Liver (tissue), 9 donors: ENCODE measurements around the gene CASTOR2. TPM values are rescaled to one million over a fixed set of nuclear protein-coding genes. Genes with fewer than 3 reads are reported as not detected.
"Not testable (repeated sequence)": the region's sequence is repeated elsewhere in the genome, so short reads cannot be mapped to it uniquely, and the experiment has no call there.

Source experiments
- DNase-seq: peaks from one replicate; pipeline ENCODE4 v3.0.0-alpha.2; 2017; ENCODE audit warnings: low spot score
- H3K27ac ChIP-seq, 2 donors: one replicate each; pipeline ENCODE4 v1.7.0; 2013; ENCODE audit warnings: inconsistent platforms in 2 of 2, low read length in 2 of 2, control low read depth in 1 of 2, low read depth in 1 of 2, mild to moderate bottlenecking in 1 of 2
- H3K27me3 ChIP-seq, 4 donors: one replicate each; pipeline versions ENCODE4 v1.6.1 to v1.7.0; 2013; ENCODE audit warnings: low read length in 3 of 4, inconsistent platforms in 1 of 4, mild to moderate bottlenecking in 1 of 4, moderate library complexity in 1 of 4; ENCODE audit not compliant: control insufficient read depth in 4 of 4, insufficient read depth in 4 of 4
- H3K36me3 ChIP-seq, 4 donors: one replicate each; pipeline versions ENCODE4 v1.6.1 to v1.7.0; 2013; ENCODE audit warnings: low read length in 3 of 4, mild to moderate bottlenecking in 3 of 4, low read depth in 1 of 4, moderate library complexity in 1 of 4; ENCODE audit not compliant: control insufficient read depth in 4 of 4, insufficient read depth in 3 of 4
- H3K4me1 ChIP-seq, 4 donors: one replicate each; pipeline versions ENCODE4 v1.6.1 to v1.7.0; 2013; ENCODE audit warnings: low read length in 3 of 4, mild to moderate bottlenecking in 3 of 4, moderate library complexity in 1 of 4; ENCODE audit not compliant: control insufficient read depth in 4 of 4, insufficient read depth in 4 of 4
- H3K4me3 ChIP-seq, 3 donors: one replicate each; pipeline versions ENCODE4 v1.6.1 to v1.7.0; 2013; ENCODE audit warnings: low read length in 3 of 3, control low read depth in 1 of 3, low read depth in 1 of 3, mild to moderate bottlenecking in 1 of 3
- H3K9ac ChIP-seq, 2 donors: one replicate each; pipeline ENCODE4 v1.7.0; 2013; ENCODE audit warnings: low read length in 2 of 2, mild to moderate bottlenecking in 2 of 2, moderate library complexity in 2 of 2, control low read depth in 1 of 2, low read depth in 1 of 2
- H3K9me3 ChIP-seq, 4 donors: one replicate each; pipeline versions ENCODE4 v1.6.1 to v1.7.0; 2013; ENCODE audit warnings: low read length in 3 of 4; ENCODE audit not compliant: control insufficient read depth in 4 of 4
- EGR1 ChIP-seq, 2 donors: IDR thresholded peaks; 2 replicates each; pipeline ENCODE4 v1.6.1; 2016 to 2018; ENCODE audit warnings: antibody characterized with exemption in 2 of 2, low read depth in 2 of 2
- FOXA1 ChIP-seq: IDR thresholded peaks from 2 replicates; pipeline ENCODE4 v1.6.1; 2016; ENCODE audit warnings: antibody characterized with exemption
- FOXA2 ChIP-seq: IDR thresholded peaks from 2 replicates; pipeline ENCODE4 v1.6.1; 2016; ENCODE audit warnings: antibody characterized with exemption
- GABPA ChIP-seq, 2 donors: IDR thresholded peaks in 1 of 2; conservative IDR thresholded peaks in 1 of 2; 2 replicates each; pipeline ENCODE4 v1.6.1; 2016; ENCODE audit warnings: antibody characterized with exemption in 2 of 2, mild to moderate bottlenecking in 1 of 2, moderate library complexity in 1 of 2
- HNF4A ChIP-seq, 2 donors: conservative IDR thresholded peaks; 2 replicates each; pipeline ENCODE4 v1.6.1; 2016; ENCODE audit warnings: antibody characterized with exemption in 2 of 2, mild to moderate bottlenecking in 2 of 2
- HNF4G ChIP-seq: IDR thresholded peaks from 2 replicates; pipeline ENCODE4 v1.6.1; 2016; ENCODE audit warnings: antibody characterized with exemption
- JUND ChIP-seq, 2 donors: IDR thresholded peaks; 2 replicates each; pipeline ENCODE4 v1.6.1; 2016; ENCODE audit warnings: antibody characterized with exemption in 2 of 2
- RAD21 ChIP-seq, 2 donors: IDR thresholded peaks; 2 replicates each; pipeline ENCODE4 v1.6.1; 2016; ENCODE audit warnings: antibody characterized with exemption in 2 of 2, mild to moderate bottlenecking in 2 of 2
- RXRA ChIP-seq, 2 donors: IDR thresholded peaks; 2 replicates each; pipeline ENCODE4 v1.6.1; 2017 to 2018; ENCODE audit warnings: antibody characterized with exemption in 2 of 2, mild to moderate bottlenecking in 1 of 2
- SP1 ChIP-seq: IDR thresholded peaks from 2 replicates; pipeline ENCODE4 v1.6.1; 2018; ENCODE audit warnings: antibody characterized with exemption, mild to moderate bottlenecking
- TAF1 ChIP-seq: conservative IDR thresholded peaks from 2 replicates; pipeline ENCODE4 v1.6.1; 2016; ENCODE audit warnings: antibody characterized with exemption, mild to moderate bottlenecking
- YY1 ChIP-seq: IDR thresholded peaks from 2 replicates; pipeline ENCODE4 v1.6.1; 2016; ENCODE audit warnings: antibody characterized with exemption, mild to moderate bottlenecking
- WGBS: extraction: QIAGEN DNeasy Blood & Tissue Kit; methylation state at CpG from one replicate; pipeline ENCODE4 v1.1.7; 2013; 5-methylcytosine and 5-hydroxymethylcytosine counted together
- polyA plus RNA-seq, 2 donors: library from polyadenylated mRNA; stranded (reverse) in 1 of 2; unstranded in 1 of 2; fragments of 200-250 nt in 1 of 2; fragments of >200 nt in 1 of 2; fragmentation: Nextera tagmentation in 1 of 2; extraction: Ambion mirVana in 1 of 2; gene quantifications; one replicate each; pipeline versions ENCODE4 v1.2.1 to v1.2.3, GENCODE V29; 2013 to 2015
- total RNA-seq, 2 donors: library from RNA; depleted of rRNA; stranded (reverse); fragments of >200 nt; gene quantifications; one replicate each; pipeline ENCODE4 v1.2.3, GENCODE V29; 2014
- TF ChIP-seq, protein P1 (sequence below): IDR thresholded peaks from 2 replicates; pipeline ENCODE4 v1.6.1; 2016; ENCODE audit warnings: antibody characterized with exemption
- TF ChIP-seq, protein P2 (sequence below): IDR thresholded peaks from 2 replicates; pipeline ENCODE4 v1.6.1; 2016; ENCODE audit warnings: antibody characterized with exemption
- TF ChIP-seq, protein P3 (sequence below): IDR thresholded peaks from 2 replicates; pipeline ENCODE4 v1.6.1; 2016; ENCODE audit warnings: antibody characterized with exemption, mild to moderate bottlenecking
- TF ChIP-seq, protein P4 (sequence below): IDR thresholded peaks from 2 replicates; pipeline ENCODE4 v1.6.1; 2016; ENCODE audit warnings: antibody characterized with exemption
- TF ChIP-seq, protein P5 (sequence below): fragments of 150-350 bp; IDR thresholded peaks from 2 replicates; pipeline ENCODE4 v1.5.1; 2017; ENCODE audit warnings: improper control_type of control experiment, low read depth, low read length; ENCODE audit not compliant: missing input control
- donor health status: healthy.
- donor health status: healthy.
- donor health status: healthy.
- donor health status: healthy.
- donor health status: healthy.

CASTOR2 gene
- total and polyA plus RNA-seq, 4 donors = 0.17 to 5.0 (median 1.4) TPM

DNA sequence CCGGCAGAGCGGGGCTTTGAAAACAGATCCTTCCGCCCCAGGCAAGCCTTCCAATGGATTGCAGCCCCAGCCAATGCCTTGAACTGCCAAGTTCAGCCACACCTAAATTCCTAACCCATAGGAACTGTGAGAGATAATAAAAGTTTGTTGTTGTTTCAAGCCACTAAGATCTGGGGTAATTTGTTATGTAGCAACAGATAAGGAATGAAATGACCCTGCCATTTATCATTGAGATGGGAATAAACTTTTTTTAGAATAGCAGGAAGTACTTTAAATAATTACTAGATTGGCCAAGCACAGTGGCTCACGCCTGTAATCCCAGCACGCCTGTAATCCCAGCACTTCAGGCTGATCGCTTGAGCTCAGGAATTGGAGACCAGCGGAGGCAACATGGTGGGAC, 11.5 kb downstream of the CASTOR2 start:
- 95% methylated on average over 3 of the region's 7 CpGs for WGBS
- not testable (repeated sequence) for H3K27me3 ChIP-seq, H3K9ac ChIP-seq, DNase-seq, H3K27ac ChIP-seq, H3K36me3 ChIP-seq, H3K4me3 ChIP-seq, H3K4me1 ChIP-seq, H3K9me3 ChIP-seq

DNA sequence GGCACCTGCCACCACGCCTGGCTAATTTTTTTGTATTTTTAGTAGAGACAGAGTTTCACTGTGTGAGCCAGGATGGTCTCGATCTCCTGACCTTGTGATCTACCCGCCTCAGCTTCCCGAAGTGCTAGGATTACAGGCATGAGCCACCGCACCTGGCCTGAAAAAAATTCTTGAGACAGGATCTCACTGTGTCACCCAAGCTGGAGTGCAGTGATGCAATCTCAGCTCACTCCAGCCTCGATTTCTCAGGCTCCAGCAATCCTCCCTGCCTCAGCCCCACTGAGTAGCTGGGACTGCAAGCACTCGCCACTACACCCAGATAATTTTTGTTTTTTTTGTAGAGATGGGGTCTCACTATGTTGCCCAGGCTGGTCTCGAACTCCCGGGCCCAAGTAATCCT, 13.0 kb downstream of the CASTOR2 start:
- H3K9ac ChIP-seq, H3K27me3 ChIP-seq, H3K4me3 ChIP-seq, H3K36me3 ChIP-seq, DNase-seq, H3K4me1 ChIP-seq, H3K9me3 ChIP-seq, H3K27ac ChIP-seq: not testable (repeated sequence)
- WGBS = 93% methylated on average over 7 of the region's 9 CpGs

DNA sequence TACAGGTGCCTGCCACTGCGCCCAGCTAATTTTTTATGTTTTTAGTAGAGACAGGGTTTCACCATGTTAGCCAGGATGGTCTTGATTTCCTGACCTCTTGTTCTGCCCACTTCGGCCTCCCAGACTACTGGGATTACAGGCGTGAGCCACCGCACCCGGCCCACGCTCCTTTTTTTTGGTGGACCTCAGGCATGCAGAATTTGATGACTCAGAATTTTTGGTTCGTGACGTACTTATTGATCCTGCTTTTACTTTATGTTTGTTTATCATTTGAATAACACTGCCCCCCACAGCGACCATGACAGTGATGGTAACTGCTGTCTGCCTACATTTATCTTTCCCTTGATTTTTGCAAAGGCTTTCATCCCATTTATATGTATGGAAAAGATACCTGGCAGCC, 23.9 kb downstream of the CASTOR2 start:
- H3K4me1 ChIP-seq, DNase-seq, H3K36me3 ChIP-seq, H3K4me3 ChIP-seq, H3K9ac ChIP-seq, H3K27me3 ChIP-seq, H3K27ac ChIP-seq, H3K9me3 ChIP-seq: not testable (repeated sequence)
- 90% methylated on average over 9 of the region's 9 CpGs for WGBS

DNA sequence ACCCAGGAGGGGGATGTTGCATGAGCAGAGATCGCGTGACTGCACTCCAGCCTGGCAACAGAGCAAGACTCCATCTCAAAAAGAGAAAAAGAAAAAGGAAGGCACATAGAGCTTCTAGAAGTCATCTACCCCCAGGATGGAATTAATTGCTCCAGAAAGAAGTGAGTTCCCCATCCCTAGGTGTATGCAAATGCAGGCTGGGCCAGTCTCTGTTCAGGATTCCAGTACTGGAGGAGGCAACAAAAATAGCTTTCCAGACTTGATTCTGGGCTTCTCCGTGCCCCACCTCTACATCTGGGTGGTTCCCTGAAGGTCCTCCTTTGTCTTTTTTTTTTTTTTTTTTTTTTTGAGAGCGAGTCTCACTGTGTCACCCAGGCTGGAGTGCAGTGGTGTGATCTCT, 28.6 kb downstream of the CASTOR2 start:
- 94% methylated on average over 4 of the region's 4 CpGs for WGBS
- H3K9ac ChIP-seq = no peak overlapping the region
- no peak overlapping the region for H3K4me3 ChIP-seq
- no peaks in the 10 kb centered on the region for H3K36me3 ChIP-seq
- H3K27ac ChIP-seq = no peak overlapping the region
- no peaks in the 10 kb centered on the region for H3K27me3 ChIP-seq
- no peaks in the 10 kb centered on the region for H3K9me3 ChIP-seq
- H3K4me1 ChIP-seq = no peaks in the 10 kb centered on the region
- TF ChIP-seq JUND (IDR thresholded peaks at IDR 0.05) = no peak
- no peak for TF ChIP-seq TAF1
- TF ChIP-seq, protein P1, sequence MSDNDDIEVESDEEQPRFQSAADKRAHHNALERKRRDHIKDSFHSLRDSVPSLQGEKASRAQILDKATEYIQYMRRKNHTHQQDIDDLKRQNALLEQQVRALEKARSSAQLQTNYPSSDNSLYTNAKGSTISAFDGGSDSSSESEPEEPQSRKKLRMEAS = no peak
- no peak for TF ChIP-seq YY1
- TF ChIP-seq HNF4G = no peak
- TF ChIP-seq EGR1 (IDR thresholded peaks at IDR 0.05; ENCODE audit: low read depth in 2 of 2) = no peak
- no peak for TF ChIP-seq FOXA1
- TF ChIP-seq HNF4A (conservative IDR thresholded peaks at IDR 0.05) = no peak
- TF ChIP-seq, protein P2, sequence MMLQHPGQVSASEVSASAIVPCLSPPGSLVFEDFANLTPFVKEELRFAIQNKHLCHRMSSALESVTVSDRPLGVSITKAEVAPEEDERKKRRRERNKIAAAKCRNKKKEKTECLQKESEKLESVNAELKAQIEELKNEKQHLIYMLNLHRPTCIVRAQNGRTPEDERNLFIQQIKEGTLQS = no peak
- TF ChIP-seq RAD21 (IDR thresholded peaks at IDR 0.05) = no peak
- TF ChIP-seq SP1 = no peak
- TF ChIP-seq, protein P3, sequence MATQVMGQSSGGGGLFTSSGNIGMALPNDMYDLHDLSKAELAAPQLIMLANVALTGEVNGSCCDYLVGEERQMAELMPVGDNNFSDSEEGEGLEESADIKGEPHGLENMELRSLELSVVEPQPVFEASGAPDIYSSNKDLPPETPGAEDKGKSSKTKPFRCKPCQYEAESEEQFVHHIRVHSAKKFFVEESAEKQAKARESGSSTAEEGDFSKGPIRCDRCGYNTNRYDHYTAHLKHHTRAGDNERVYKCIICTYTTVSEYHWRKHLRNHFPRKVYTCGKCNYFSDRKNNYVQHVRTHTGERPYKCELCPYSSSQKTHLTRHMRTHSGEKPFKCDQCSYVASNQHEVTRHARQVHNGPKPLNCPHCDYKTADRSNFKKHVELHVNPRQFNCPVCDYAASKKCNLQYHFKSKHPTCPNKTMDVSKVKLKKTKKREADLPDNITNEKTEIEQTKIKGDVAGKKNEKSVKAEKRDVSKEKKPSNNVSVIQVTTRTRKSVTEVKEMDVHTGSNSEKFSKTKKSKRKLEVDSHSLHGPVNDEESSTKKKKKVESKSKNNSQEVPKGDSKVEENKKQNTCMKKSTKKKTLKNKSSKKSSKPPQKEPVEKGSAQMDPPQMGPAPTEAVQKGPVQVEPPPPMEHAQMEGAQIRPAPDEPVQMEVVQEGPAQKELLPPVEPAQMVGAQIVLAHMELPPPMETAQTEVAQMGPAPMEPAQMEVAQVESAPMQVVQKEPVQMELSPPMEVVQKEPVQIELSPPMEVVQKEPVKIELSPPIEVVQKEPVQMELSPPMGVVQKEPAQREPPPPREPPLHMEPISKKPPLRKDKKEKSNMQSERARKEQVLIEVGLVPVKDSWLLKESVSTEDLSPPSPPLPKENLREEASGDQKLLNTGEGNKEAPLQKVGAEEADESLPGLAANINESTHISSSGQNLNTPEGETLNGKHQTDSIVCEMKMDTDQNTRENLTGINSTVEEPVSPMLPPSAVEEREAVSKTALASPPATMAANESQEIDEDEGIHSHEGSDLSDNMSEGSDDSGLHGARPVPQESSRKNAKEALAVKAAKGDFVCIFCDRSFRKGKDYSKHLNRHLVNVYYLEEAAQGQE = no peak
- TF ChIP-seq, protein P4, sequence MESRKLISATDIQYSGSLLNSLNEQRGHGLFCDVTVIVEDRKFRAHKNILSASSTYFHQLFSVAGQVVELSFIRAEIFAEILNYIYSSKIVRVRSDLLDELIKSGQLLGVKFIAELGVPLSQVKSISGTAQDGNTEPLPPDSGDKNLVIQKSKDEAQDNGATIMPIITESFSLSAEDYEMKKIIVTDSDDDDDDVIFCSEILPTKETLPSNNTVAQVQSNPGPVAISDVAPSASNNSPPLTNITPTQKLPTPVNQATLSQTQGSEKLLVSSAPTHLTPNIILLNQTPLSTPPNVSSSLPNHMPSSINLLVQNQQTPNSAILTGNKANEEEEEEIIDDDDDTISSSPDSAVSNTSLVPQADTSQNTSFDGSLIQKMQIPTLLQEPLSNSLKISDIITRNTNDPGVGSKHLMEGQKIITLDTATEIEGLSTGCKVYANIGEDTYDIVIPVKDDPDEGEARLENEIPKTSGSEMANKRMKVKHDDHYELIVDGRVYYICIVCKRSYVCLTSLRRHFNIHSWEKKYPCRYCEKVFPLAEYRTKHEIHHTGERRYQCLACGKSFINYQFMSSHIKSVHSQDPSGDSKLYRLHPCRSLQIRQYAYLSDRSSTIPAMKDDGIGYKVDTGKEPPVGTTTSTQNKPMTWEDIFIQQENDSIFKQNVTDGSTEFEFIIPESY = no peak
- no peak for TF ChIP-seq FOXA2
- TF ChIP-seq GABPA (IDR thresholded peaks at IDR 0.05 in 1 of 2, conservative IDR thresholded peaks at IDR 0.05 in 1 of 2) = no peak
- TF ChIP-seq RXRA (IDR thresholded peaks at IDR 0.05) = no peak
- TF ChIP-seq, protein P5, sequence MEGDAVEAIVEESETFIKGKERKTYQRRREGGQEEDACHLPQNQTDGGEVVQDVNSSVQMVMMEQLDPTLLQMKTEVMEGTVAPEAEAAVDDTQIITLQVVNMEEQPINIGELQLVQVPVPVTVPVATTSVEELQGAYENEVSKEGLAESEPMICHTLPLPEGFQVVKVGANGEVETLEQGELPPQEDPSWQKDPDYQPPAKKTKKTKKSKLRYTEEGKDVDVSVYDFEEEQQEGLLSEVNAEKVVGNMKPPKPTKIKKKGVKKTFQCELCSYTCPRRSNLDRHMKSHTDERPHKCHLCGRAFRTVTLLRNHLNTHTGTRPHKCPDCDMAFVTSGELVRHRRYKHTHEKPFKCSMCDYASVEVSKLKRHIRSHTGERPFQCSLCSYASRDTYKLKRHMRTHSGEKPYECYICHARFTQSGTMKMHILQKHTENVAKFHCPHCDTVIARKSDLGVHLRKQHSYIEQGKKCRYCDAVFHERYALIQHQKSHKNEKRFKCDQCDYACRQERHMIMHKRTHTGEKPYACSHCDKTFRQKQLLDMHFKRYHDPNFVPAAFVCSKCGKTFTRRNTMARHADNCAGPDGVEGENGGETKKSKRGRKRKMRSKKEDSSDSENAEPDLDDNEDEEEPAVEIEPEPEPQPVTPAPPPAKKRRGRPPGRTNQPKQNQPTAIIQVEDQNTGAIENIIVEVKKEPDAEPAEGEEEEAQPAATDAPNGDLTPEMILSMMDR = no peak
- DNase-seq = no peak
